Nephron progenitor cell (in vitro differentiated cells): ENCODE data around the gene LEKR1.

ENCODE experiments used
- DNase-seq: peaks from one replicate; pipeline ENCODE4 v3.0.0; 2021
- H3K27ac Mint-ChIP-seq: 2 replicates; pipeline ENCODE4 v1.8.0; 2021; ENCODE audit warnings: mild to moderate bottlenecking, moderate library complexity, mixed read lengths
- H3K27me3 Mint-ChIP-seq: 2 replicates; pipeline ENCODE4 v1.8.0; 2021; ENCODE audit warnings: mild to moderate bottlenecking, low read depth, mixed read lengths; ENCODE audit not compliant: poor library complexity
- H3K36me3 Mint-ChIP-seq: 2 replicates; pipeline ENCODE4 v1.8.0; 2021; ENCODE audit warnings: low read depth, mixed read lengths
- H3K4me1 Mint-ChIP-seq: 2 replicates; pipeline ENCODE4 v1.8.0; 2021; ENCODE audit warnings: mixed read lengths
- H3K4me3 Mint-ChIP-seq: 2 replicates; pipeline ENCODE4 v1.8.0; 2021; ENCODE audit warnings: mild to moderate bottlenecking, moderate library complexity, mixed read lengths
- H3K9me3 Mint-ChIP-seq: 2 replicates; pipeline ENCODE4 v1.8.0; 2021; ENCODE audit warnings: mild to moderate bottlenecking, moderate library complexity, mixed read lengths
- TF ChIP-seq, protein P1 (sequence below): fragments of 200-600 bp; sonication (generic); IDR thresholded peaks from 2 replicates; pipeline ENCODE4 v1.5.0; 2021; ENCODE audit warnings: antibody characterized with exemption

Gene LEKR1

DNA sequence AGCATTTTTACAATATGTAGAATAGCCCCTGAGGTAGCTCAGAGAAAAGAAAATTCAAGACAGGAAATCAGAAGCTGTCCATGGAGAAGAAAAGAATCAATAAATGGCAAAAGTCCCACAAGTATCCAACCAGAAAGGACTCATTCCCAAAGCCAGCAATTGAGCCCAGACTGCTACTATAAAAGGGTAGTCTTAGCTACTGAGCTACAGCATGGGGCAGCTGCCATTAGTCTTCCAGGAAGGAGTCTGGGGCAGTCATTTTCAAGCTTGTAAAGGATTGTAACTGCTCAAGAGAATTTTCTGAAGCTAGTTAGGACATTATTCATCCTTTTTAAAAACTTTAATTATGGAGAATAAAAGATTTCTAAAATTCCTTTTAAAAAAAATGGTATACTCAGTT is 10.5 kb downstream of the LEKR1 start:
- H3K36me3 Mint-ChIP-seq: no peaks in the 10 kb centered on the region
- peaks cover 4% of the 10 kb centered on the region for H3K4me1 Mint-ChIP-seq
- H3K27me3 Mint-ChIP-seq: no peaks in the 10 kb centered on the region
- no peak for DNase-seq
- H3K4me3 Mint-ChIP-seq: no peak overlapping the region
- TF ChIP-seq, protein P1, sequence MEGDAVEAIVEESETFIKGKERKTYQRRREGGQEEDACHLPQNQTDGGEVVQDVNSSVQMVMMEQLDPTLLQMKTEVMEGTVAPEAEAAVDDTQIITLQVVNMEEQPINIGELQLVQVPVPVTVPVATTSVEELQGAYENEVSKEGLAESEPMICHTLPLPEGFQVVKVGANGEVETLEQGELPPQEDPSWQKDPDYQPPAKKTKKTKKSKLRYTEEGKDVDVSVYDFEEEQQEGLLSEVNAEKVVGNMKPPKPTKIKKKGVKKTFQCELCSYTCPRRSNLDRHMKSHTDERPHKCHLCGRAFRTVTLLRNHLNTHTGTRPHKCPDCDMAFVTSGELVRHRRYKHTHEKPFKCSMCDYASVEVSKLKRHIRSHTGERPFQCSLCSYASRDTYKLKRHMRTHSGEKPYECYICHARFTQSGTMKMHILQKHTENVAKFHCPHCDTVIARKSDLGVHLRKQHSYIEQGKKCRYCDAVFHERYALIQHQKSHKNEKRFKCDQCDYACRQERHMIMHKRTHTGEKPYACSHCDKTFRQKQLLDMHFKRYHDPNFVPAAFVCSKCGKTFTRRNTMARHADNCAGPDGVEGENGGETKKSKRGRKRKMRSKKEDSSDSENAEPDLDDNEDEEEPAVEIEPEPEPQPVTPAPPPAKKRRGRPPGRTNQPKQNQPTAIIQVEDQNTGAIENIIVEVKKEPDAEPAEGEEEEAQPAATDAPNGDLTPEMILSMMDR: no peak
- H3K9me3 Mint-ChIP-seq: no peaks in the 10 kb centered on the region
- no peak overlapping the region for H3K27ac Mint-ChIP-seq

DNA sequence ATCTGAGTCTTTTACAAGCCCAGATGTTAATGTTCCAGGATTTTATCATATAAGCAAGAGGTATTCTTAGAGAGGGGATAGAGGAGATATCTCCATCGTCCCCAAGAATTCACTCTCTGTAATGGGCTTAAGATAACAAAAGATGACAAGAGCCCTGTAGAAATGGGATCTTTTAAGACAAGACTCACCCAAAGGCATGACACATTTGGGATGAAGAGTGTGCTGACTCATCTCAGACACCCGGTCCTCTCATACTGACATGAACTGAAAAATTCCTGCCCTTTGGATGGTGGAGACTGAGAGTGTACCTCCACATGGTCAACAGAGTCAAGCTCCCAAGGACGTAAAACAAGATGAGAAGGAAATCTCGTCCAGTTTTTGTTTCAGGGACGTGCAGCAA is 11.0 kb downstream of the LEKR1 start:
- TF ChIP-seq, protein P1: no peak
- Mint-ChIP-seq H3K36me3 (no peaks in the 10 kb centered on the region), H3K9me3 (no peaks in the 10 kb centered on the region), H3K27me3 (no peaks in the 10 kb centered on the region), H3K27ac (no peak overlapping the region), H3K4me3 (no peak overlapping the region), H3K4me1 (peaks cover 4% of the 10 kb centered on the region)
- no peak for DNase-seq

DNA sequence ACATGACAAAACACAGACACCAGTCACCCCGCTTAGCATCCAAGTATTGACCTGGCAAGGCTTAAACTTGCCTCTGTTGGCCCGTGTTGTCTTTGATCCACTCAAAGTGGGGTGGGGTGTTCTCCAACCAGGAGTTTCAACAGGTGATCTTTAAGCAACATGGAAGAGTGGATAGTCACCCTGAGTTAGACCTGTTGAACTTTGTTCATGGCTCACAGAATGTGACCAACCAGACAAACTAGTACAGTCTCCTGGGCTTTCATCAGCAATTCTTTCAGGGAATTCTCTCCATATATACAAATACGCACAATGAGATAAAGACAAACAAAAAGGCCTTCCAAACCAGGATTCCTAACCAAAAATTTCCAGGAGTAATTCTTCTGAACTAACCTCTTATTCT is 11.9 kb downstream of the LEKR1 start:
- Mint-ChIP-seq H3K4me3 (no peak overlapping the region), H3K27me3 (no peaks in the 10 kb centered on the region), H3K4me1 (peaks cover 4% of the 10 kb centered on the region), H3K27ac (no peak overlapping the region), H3K36me3 (no peaks in the 10 kb centered on the region), H3K9me3 (no peaks in the 10 kb centered on the region)
- TF ChIP-seq, protein P1: no peak
- no peak for DNase-seq

DNA sequence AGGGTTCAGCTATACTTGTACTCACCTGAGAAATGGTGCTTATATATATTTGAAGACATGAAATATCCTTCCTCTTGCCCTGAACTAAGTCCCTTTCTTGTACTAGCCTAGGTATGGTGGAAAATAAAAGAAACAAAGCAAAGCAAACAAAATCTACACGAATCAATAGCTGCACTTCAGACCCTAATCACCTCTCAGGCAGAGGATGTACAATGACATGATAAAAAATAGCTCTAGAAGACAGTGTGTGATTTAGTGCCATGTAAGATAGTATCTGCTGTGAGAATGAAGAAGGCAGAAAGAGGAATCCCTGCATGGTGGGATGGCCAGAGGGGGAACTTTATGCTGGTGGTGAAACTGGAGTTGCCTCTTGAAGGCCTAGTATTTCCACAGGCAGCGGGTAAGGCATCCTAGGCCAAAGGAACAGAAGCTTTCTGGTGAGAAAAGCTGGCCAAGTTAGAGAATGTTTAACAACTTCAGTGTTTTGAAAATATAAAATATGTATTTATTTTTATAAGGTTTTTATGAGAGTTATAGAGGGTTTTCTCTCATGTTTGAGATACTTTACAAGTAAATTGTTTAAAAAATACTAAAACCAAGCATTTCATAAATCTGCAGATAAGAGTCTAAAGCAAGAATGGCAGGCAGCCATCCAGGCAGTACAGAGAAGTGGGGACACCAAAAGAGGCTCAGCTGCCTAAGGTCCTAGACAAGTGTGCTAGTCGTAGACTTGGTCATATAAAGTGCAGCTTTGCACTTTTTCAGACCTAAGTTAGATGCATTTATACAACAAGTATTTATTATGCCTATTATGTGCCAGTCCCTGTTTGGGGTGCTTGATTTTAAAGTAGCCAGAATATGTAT is 14.9 kb downstream of the LEKR1 start:
- H3K27ac Mint-ChIP-seq: no peak overlapping the region
- H3K27me3 Mint-ChIP-seq: peaks cover 4% of the 10 kb centered on the region
- peaks cover 8% of the 10 kb centered on the region for H3K4me1 Mint-ChIP-seq
- no peaks in the 10 kb centered on the region for H3K36me3 Mint-ChIP-seq
- DNase-seq: no peak
- TF ChIP-seq, protein P1: no peak
- H3K9me3 Mint-ChIP-seq: no peaks in the 10 kb centered on the region
- no peak overlapping the region for H3K4me3 Mint-ChIP-seq

DNA sequence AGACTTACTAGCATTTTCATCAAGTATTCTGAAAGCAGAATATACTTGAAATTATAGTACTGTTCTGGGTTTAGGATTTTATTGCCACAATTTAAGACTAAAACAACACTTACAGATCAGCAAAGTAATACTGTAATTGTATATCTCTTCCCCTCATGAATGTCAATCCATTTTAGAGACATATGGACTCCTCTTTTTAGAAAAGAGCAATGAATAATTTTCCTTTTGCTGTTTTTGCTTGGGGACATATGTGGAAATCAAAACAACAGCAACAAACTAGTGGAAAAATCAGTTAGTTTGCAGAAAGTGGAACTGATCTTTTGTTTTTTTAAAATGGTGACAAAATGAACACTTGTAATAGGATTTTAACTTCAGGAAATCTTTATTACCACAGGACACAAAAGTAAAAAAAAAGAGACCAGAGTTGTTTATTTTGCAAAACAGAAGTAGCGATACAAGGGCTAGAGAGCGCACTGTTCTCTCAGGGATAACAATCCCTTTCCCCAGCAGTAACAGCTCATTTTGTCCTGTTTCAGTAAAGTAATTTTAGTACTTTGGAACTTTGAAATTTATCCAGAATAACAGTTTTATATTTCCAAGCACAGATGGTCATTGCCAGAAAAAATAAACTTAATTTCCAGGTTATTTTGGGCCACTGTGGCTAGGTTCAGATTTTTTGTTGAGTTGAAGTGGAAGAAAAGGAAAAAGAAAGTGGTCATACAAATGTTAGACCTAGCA is 17.1 kb downstream of the LEKR1 start:
- peaks cover 8% of the 10 kb centered on the region for H3K4me1 Mint-ChIP-seq
- TF ChIP-seq, protein P1: no peak
- no peaks in the 10 kb centered on the region for H3K36me3 Mint-ChIP-seq
- no peak overlapping the region for H3K27ac Mint-ChIP-seq
- DNase-seq: no peak
- no peaks in the 10 kb centered on the region for H3K9me3 Mint-ChIP-seq
- H3K27me3 Mint-ChIP-seq: peaks cover 4% of the 10 kb centered on the region
- no peak overlapping the region for H3K4me3 Mint-ChIP-seq
